HCT116 (cell line): ENCODE results near the gene NECTIN4.

Experiments used
- ELF1 ChIP-seq: IDR thresholded peaks from 2 replicates; pipeline ENCODE4 v1.6.1; 2012; ENCODE audit warnings: low read depth, borderline replicate concordance
- POLR2A ChIP-seq: IDR thresholded peaks from 2 replicates; pipeline ENCODE4 v1.7.0; 2011; ENCODE audit warnings: borderline replicate concordance; ENCODE audit not compliant: insufficient read depth, insufficient read length; ENCODE audit errors: extremely low read depth
- ZNF274 ChIP-seq: fragments of 200-500 bp; sonication (Bioruptor generic); IDR thresholded peaks from 2 replicates; pipeline ENCODE4 v1.6.1; 2014; ENCODE audit warnings: mild to moderate bottlenecking, low read depth, low read length, inconsistent platforms

DNA sequence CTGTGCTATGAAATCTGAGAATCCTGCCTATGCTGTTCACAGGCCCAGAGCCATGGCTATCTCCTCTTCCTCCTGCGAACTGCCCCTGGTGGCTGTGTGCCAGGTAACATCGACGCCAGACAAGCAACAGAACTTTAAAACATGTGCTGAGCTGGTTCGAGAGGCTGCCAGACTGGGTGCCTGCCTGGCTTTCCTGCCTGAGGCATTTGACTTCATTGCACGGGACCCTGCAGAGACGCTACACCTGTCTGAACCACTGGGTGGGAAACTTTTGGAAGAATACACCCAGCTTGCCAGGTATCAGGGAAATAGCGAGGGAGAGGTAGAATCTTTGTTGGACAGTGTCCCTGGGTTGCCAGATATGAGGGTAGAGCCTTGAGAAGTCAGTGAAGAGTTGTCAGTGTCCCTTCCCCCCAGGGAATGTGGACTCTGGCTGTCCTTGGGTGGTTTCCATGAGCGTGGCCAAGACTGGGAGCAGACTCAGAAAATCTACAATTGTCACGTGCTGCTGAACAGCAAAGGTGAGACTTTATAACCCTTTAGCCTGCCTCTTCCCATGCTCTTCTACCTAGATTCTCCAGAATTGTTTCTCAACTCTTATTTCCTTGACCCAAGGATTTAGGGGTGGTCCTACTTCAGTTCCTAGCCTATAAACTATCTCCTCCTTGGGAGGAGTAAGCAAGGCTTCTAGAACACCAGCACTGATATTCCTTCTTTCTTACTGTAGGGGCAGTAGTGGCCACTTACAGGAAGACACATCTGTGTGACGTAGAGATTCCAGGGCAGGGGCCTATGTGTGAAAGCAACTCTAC lies 29.9 kb upstream of the NECTIN4 start:
- TF ChIP-seq POLR2A (no peak), ELF1 (no peak), ZNF274 (no peak)
